ENCODE data around the gene CCDC92. TPM values are rescaled to one million over a fixed set of nuclear protein-coding genes. Genes with fewer than 3 reads are reported as not detected.

CCDC92 gene
- total and polyA plus RNA-seq, 10 of the 15 experiments (the other 5 are each of a cell fraction or from before 2014, with no cell fraction given): 0.53 to 11.8 (median 4.2) TPM

GRCh38 chr12:123907726-123908476 lies 64.7 kb downstream of the CCDC92 start:
- Histone ChIP-seq H4K20me1 (ENCODE audit: control insufficient read depth, insufficient read depth) (no peaks in the 10 kb centered on the region), H3K27me3 (replicated peaks in 1 of 2; ENCODE audit: control insufficient read depth in 2 of 2, insufficient read depth in 2 of 2, low read length in 1 of 2) (no peaks in the 10 kb centered on the region; a peak in 1 of 4 replicates), H3K27ac (ENCODE audit: control insufficient read depth, insufficient read depth) (no peak overlapping the region), H3K79me2 (ENCODE audit: control insufficient read depth, insufficient read depth, low read length) (no peaks in the 10 kb centered on the region), H3K4me1 (ENCODE audit: control insufficient read depth, insufficient read depth, low read length) (no peaks in the 10 kb centered on the region), H3K36me3 (ENCODE audit: control insufficient read depth in 2 of 2, insufficient read depth in 2 of 2, low read length in 1 of 2) (no peaks in the 10 kb centered on the region), H3K4me2 (ENCODE audit: control insufficient read depth, insufficient read depth) (no peak overlapping the region), H3K9me3 (replicated peaks; ENCODE audit: control insufficient read depth, insufficient read depth, low read length) (no peaks in the 10 kb centered on the region), H3K4me3 (no peak overlapping the region), H3K9ac (ENCODE audit: control insufficient read depth, insufficient read depth, low read length) (no peak overlapping the region), H2AFZ (ENCODE audit: control insufficient read depth, low read depth, low read length) (no peak overlapping the region)
- FAIRE-seq (no peak), DNase-seq (ENCODE audit: low read depth, low spot score) (no peak), ATAC-seq (no peak; the same call in 2 of the 3 replicates)
- 55% methylated on average over 12 of the region's 12 CpGs for WGBS (ENCODE audit: insufficient coverage, insufficient replicate concordance, low lambda C conversion rate, missing lambda C conversion rate)
- ChIA-PET RAD21 (ENCODE audit: unreplicated experiment) (interaction anchor here (0.6 kb wide), 1 partner anchor 18 kb away, joined by 3 read pairs; no protein-coding TSS in a partner anchor), POLR2A (no interaction called here), SMC1A (ENCODE audit: uncharacterized antibody, unreplicated experiment) (no interaction called here), CTCF (no interaction called here)
- intact Hi-C loops (cut with micrococcal nuclease; ENCODE audit: unreplicated experiment): no loop called here
- in situ Hi-C loops (cut with MboI): no loop called here
- TF ChIP-seq EZH2 (IDR thresholded peaks at IDR 0.05; ENCODE audit: borderline replicate concordance, control insufficient read depth, low read depth, low read length) (no peak), NFYB (IDR thresholded peaks at IDR 0.05; ENCODE audit: insufficient read depth, low read depth, low read length) (no peak)
- no TSS peak for BruUV-seq (replicated peaks)

GRCh38 chr12:123906711-123907420 lies 65.8 kb downstream of the CCDC92 start:
- in situ Hi-C loops (cut with MboI): no loop called here
- Histone ChIP-seq H3K4me3 (no peak overlapping the region), H2AFZ (ENCODE audit: control insufficient read depth, low read depth, low read length) (no peak overlapping the region), H3K27ac (ENCODE audit: control insufficient read depth, insufficient read depth) (no peak overlapping the region), H3K9ac (ENCODE audit: control insufficient read depth, insufficient read depth, low read length) (no peak overlapping the region), H4K20me1 (ENCODE audit: control insufficient read depth, insufficient read depth) (no peaks in the 10 kb centered on the region), H3K27me3 (replicated peaks in 1 of 2; ENCODE audit: control insufficient read depth in 2 of 2, insufficient read depth in 2 of 2, low read length in 1 of 2) (no peaks in the 10 kb centered on the region; a peak in 1 of 4 replicates), H3K36me3 (ENCODE audit: control insufficient read depth in 2 of 2, insufficient read depth in 2 of 2, low read length in 1 of 2) (no peaks in the 10 kb centered on the region), H3K4me1 (ENCODE audit: control insufficient read depth, insufficient read depth, low read length) (no peaks in the 10 kb centered on the region), H3K79me2 (ENCODE audit: control insufficient read depth, insufficient read depth, low read length) (no peaks in the 10 kb centered on the region), H3K9me3 (replicated peaks; ENCODE audit: control insufficient read depth, insufficient read depth, low read length) (no peaks in the 10 kb centered on the region), H3K4me2 (ENCODE audit: control insufficient read depth, insufficient read depth) (no peak overlapping the region)
- DNase-seq (ENCODE audit: low read depth, low spot score) (no peak), ATAC-seq (no peak), FAIRE-seq (no peak)
- WGBS (ENCODE audit: insufficient coverage, insufficient replicate concordance, low lambda C conversion rate, missing lambda C conversion rate): 74% methylated on average over 7 of the region's 7 CpGs
- ChIA-PET POLR2A (no interaction called here), RAD21 (ENCODE audit: unreplicated experiment) (interaction anchor here (0.6 kb wide), 1 partner anchor 19 kb away, joined by 3 read pairs; no protein-coding TSS in a partner anchor), CTCF (no interaction called here), SMC1A (ENCODE audit: uncharacterized antibody, unreplicated experiment) (interaction anchor here (3.7 kb wide), 1 partner anchor 78 kb away, joined by 43 read pairs; no protein-coding TSS in a partner anchor)
- intact Hi-C loops (cut with micrococcal nuclease; ENCODE audit: unreplicated experiment): no loop called here
- no TSS peak for BruUV-seq (replicated peaks)
- TF ChIP-seq RB1 (IDR thresholded peaks at IDR 0.05; ENCODE audit: borderline replicate concordance) (no peak), RCOR1 (conservative IDR thresholded peaks at IDR 0.05; ENCODE audit: low read depth, low read length) (no peak), CTCF (IDR thresholded peaks at IDR 0.05 in 2 of 3, conservative IDR thresholded peaks at IDR 0.05 in 1 of 3; ENCODE audit: control insufficient read depth in 2 of 3, extremely low read depth in 1 of 3, insufficient read depth in 1 of 3, low read depth in 3 of 3, low read length in 3 of 3) (no peak), NFXL1 (IDR thresholded peaks at IDR 0.05; ENCODE audit: borderline replicate concordance) (no peak), TBL1XR1 (IDR thresholded peaks at IDR 0.05; ENCODE audit: low read depth, low read length) (no peak), ZSCAN29 (IDR thresholded peaks at IDR 0.05) (no peak), ASH2L (IDR thresholded peaks at IDR 0.05; ENCODE audit: borderline replicate concordance, low read depth) (no peak), HDGF (IDR thresholded peaks at IDR 0.05) (no peak)
- TF ChIP-seq, protein P1, sequence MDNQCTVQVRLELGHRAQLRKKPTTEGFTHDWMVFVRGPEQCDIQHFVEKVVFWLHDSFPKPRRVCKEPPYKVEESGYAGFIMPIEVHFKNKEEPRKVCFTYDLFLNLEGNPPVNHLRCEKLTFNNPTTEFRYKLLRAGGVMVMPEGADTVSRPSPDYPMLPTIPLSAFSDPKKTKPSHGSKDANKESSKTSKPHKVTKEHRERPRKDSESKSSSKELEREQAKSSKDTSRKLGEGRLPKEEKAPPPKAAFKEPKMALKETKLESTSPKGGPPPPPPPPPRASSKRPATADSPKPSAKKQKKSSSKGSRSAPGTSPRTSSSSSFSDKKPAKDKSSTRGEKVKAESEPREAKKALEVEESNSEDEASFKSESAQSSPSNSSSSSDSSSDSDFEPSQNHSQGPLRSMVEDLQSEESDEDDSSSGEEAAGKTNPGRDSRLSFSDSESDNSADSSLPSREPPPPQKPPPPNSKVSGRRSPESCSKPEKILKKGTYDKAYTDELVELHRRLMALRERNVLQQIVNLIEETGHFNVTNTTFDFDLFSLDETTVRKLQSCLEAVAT (IDR thresholded peaks at IDR 0.05): no peak
- TF ChIP-seq, protein P2, sequence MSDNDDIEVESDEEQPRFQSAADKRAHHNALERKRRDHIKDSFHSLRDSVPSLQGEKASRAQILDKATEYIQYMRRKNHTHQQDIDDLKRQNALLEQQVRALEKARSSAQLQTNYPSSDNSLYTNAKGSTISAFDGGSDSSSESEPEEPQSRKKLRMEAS (IDR thresholded peaks at IDR 0.05; ENCODE audit: low read depth, low read length): no peak

Measured in GM12878 (cell line).